Cerebellar cortex (tissue), 1 donor: ENCODE results near the gene INPP5K.
A peak's percentile ranks its signal among the peaks of the same experiment; 100 is the strongest.
"Not testable (repeated sequence)": the region's sequence is repeated elsewhere in the genome, so short reads cannot be mapped to it uniquely, and the experiment has no call there.

Experiments
- DNase-seq: peaks from one replicate; pipeline ENCODE4 v3.0.0-alpha.2; 2015; ENCODE audit warnings: low spot score

Gene INPP5K

GRCh38 chr17:1464186-1464585 is 52.2 kb downstream of the INPP5K start:
- no peak for DNase-seq

GRCh38 chr17:1462164-1463112 is 54.0 kb downstream of the INPP5K start:
- peak; percentile 82 for DNase-seq

GRCh38 chr17:1461198-1461944 is 55.0 kb downstream of the INPP5K start:
- no peak for DNase-seq

GRCh38 chr17:1460233-1460632 is 56.2 kb downstream of the INPP5K start:
- peak; percentile 88 for DNase-seq

GRCh38 chr17:1455797-1456599 is 60.4 kb downstream of the INPP5K start, which contains the start of gene CRK:
CRK (minus strand) TSS chr17:1456232; CDS start chr17:1456117, 115 bp downstream.
- peak; percentile 93 for DNase-seq

GRCh38 chr17:1455291-1455796 is 61.1 kb downstream of the INPP5K start:
- DNase-seq, result peak; percentile 63

- DNase-seq, result no peak
These were observed 61.9 kb downstream of the INPP5K start for GRCh38 chr17:1454541-1454940.

- DNase-seq, result not testable (repeated sequence)
These were observed 62.7 kb downstream of the INPP5K start for GRCh38 chr17:1453694-1454093.

GRCh38 chr17:1452836-1453235 is 63.6 kb downstream of the INPP5K start:
- no peak for DNase-seq

- not testable (repeated sequence) for DNase-seq
These were observed 66.2 kb downstream of the INPP5K start for GRCh38 chr17:1450261-1450660.

GRCh38 chr17:1449412-1449967 is 66.9 kb downstream of the INPP5K start:
- no peak for DNase-seq

- no peak for DNase-seq
These were observed 69.4 kb downstream of the INPP5K start for GRCh38 chr17:1447052-1447451.

- DNase-seq, result peak; percentile 63
These were observed 70.2 kb downstream of the INPP5K start for GRCh38 chr17:1446201-1446600.

GRCh38 chr17:1445695-1446094 is 70.7 kb downstream of the INPP5K start:
- DNase-seq, result not testable (repeated sequence)
